Transverse colon (tissue), 4 donors: Measurements from ENCODE around the gene EIF4E2.

Experiments
- CTCF ChIP-seq, 5 experiments: fragments of 200-600 bp in 3 of 5; fragments of 450-650 bp in 2 of 5; sonication (generic) in 3 of 5; IDR thresholded peaks; 1 replicate in 2 of 5; 2 replicates in 3 of 5; pipeline ENCODE4 v1.5.1; 2016 to 2017; ENCODE audit warnings: antibody characterized with exemption in 5 of 5, inconsistent platforms in 3 of 5, mild to moderate bottlenecking in 2 of 5, moderate library complexity in 1 of 5
- POLR2A ChIP-seq: fragments of 450-650 bp; IDR thresholded peaks from one replicate; pipeline ENCODE4 v1.6.1; 2016; ENCODE audit warnings: antibody characterized with exemption, mild to moderate bottlenecking, moderate library complexity
- POLR2AphosphoS5 ChIP-seq, 3 donors: sonication (generic); formaldehyde crosslinking; IDR thresholded peaks; one replicate each; pipeline ENCODE4 v1.6.1; 2016; ENCODE audit warnings: antibody characterized with exemption in 3 of 3

- TF ChIP-seq POLR2A (no peak), CTCF (IDR thresholded peaks at IDR 0.05) (no peak), POLR2AphosphoS5 (IDR thresholded peaks at IDR 0.05) (no peak)
These were observed 34.9 kb upstream of the EIF4E2 start for GRCh38 chr2:232515639-232516038.
